NOMO-1 (cell line): ENCODE measurements around the gene UBASH3A.

Experiments
- DNase-seq, 2 experiments: peaks; one replicate each; lab custom pipeline; 2025; ENCODE audit not compliant: unreplicated experiment in 2 of 2; lab: John Stamatoyannopoulos, UW

UBASH3A gene

GRCh38 chr21:42476388-42477331 is 73.0 kb downstream of the UBASH3A start:
- no peak for DNase-seq

- DNase-seq, result no peak
Measured at GRCh38 chr21:42478504-42478903, 74.8 kb downstream of the UBASH3A start.

GRCh38 chr21:42479582-42479981 is 75.9 kb downstream of the UBASH3A start:
- no peak for DNase-seq

GRCh38 chr21:42480736-42481135 is 77.0 kb downstream of the UBASH3A start:
- DNase-seq, result no peak

GRCh38 chr21:42481169-42481568 is 77.5 kb downstream of the UBASH3A start:
- no peak for DNase-seq

GRCh38 chr21:42484966-42485365 is 81.3 kb downstream of the UBASH3A start:
- no peak for DNase-seq

GRCh38 chr21:42486072-42486471 is 82.4 kb downstream of the UBASH3A start:
- DNase-seq, result no peak

- DNase-seq, result no peak
Measured at GRCh38 chr21:42486531-42486930, 82.8 kb downstream of the UBASH3A start.

- no peak for DNase-seq
Measured at GRCh38 chr21:42489006-42489563, 85.4 kb downstream of the UBASH3A start.

- no peak for DNase-seq
Measured at GRCh38 chr21:42489991-42490390, 86.3 kb downstream of the UBASH3A start.

- no peak for DNase-seq
Measured at GRCh38 chr21:42490720-42491119, 87.0 kb downstream of the UBASH3A start.

- no peak for DNase-seq
Measured at GRCh38 chr21:42491328-42491727, 87.6 kb downstream of the UBASH3A start.

GRCh38 chr21:42492201-42492600 is 88.5 kb downstream of the UBASH3A start:
- DNase-seq, result no peak

- no peak for DNase-seq
Measured at GRCh38 chr21:42493109-42494060, 89.7 kb downstream of the UBASH3A start.

GRCh38 chr21:42495027-42495426 is 91.3 kb downstream of the UBASH3A start:
- DNase-seq, result no peak

GRCh38 chr21:42495765-42496119 is 92.0 kb downstream of the UBASH3A start:
- DNase-seq, result no peak

GRCh38 chr21:42496120-42496838 is 92.6 kb downstream of the UBASH3A start, which contains the start of gene RSPH1:
TSS of gene RSPH1 (minus strand) at chr21:42496224. CDS start at chr21:42496186, 38 bp downstream.
- peak; percentile 97 to 98 for DNase-seq

- DNase-seq, result no peak
Measured at GRCh38 chr21:42496839-42497202, 93.1 kb downstream of the UBASH3A start.
